Muscle layer of duodenum (tissue), 2 donors: ENCODE measurements around the gene AFAP1.

Experiments
- H3K27ac ChIP-seq: one replicate; pipeline ENCODE4 v1.7.0; 2013; ENCODE audit warnings: mild to moderate bottlenecking, low read length
- H3K27me3 ChIP-seq: one replicate; pipeline ENCODE4 v1.7.0; 2013; ENCODE audit warnings: low read depth, mild to moderate bottlenecking, control low read depth, low read length
- H3K36me3 ChIP-seq, 2 donors: one replicate each; pipeline ENCODE4 v1.7.0; 2013; ENCODE audit warnings: low read length in 2 of 2, control low read depth in 1 of 2, mild to moderate bottlenecking in 1 of 2; ENCODE audit not compliant: insufficient read depth in 2 of 2, control insufficient read depth in 1 of 2
- H3K4me1 ChIP-seq, 2 donors: one replicate each; pipeline ENCODE4 v1.7.0; 2013; ENCODE audit warnings: low read length in 2 of 2, mild to moderate bottlenecking in 2 of 2, control low read depth in 1 of 2, moderate library complexity in 1 of 2; ENCODE audit not compliant: insufficient read depth in 2 of 2, control insufficient read depth in 1 of 2
- H3K4me3 ChIP-seq, 2 donors: one replicate each; pipeline ENCODE4 v1.7.0; 2013; ENCODE audit warnings: low read length in 2 of 2, low read depth in 1 of 2, mild to moderate bottlenecking in 1 of 2
- H3K9me3 ChIP-seq, 2 donors: one replicate each; pipeline ENCODE4 v1.7.0; 2013; ENCODE audit warnings: low read length in 2 of 2, control low read depth in 1 of 2, mild to moderate bottlenecking in 1 of 2; ENCODE audit not compliant: control insufficient read depth in 1 of 2
- donor health status: healthy.

Gene AFAP1

GRCh38 chr4:7857238-7857701 lies 82.4 kb downstream of the AFAP1 start:
- no peaks in the 10 kb centered on the region for H3K27me3 ChIP-seq
- peaks cover 12 to 32% of the 10 kb centered on the region in 2 donors for H3K4me1 ChIP-seq
- peaks cover 0 to 13% of the 10 kb centered on the region in 2 donors for H3K36me3 ChIP-seq
- H3K4me3 ChIP-seq: no peak overlapping the region
- peak overlapping the region; percentile 26 for H3K27ac ChIP-seq
- no peaks in the 10 kb centered on the region for H3K9me3 ChIP-seq

DNA sequence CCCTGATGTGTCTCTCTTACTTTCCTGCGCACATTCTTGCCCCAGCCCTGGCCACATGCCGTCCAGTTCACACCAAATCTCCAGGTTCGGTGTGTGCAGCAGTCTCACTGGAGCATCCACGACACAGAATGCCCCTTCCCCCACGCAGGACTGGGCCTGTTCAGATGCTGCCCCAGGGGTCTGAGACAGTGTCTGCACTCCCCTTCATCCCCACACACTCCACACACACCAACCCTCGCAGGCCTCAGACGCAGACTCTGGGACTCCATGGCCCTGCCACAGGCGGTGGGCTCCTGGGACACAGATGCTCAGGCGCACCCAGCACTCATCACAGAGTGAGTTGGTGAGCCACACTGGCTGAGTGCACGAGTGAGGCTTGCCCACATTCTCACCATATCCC lies 83.9 kb downstream of the AFAP1 start:
- Histone ChIP-seq H3K36me3 (peaks cover 0 to 18% of the 10 kb centered on the region in 2 donors), H3K27me3 (no peaks in the 10 kb centered on the region), H3K4me3 (no peak overlapping the region), H3K27ac (peak overlapping the region; percentile 27), H3K9me3 (no peaks in the 10 kb centered on the region), H3K4me1 (peaks cover 12 to 20% of the 10 kb centered on the region in 2 donors)

DNA sequence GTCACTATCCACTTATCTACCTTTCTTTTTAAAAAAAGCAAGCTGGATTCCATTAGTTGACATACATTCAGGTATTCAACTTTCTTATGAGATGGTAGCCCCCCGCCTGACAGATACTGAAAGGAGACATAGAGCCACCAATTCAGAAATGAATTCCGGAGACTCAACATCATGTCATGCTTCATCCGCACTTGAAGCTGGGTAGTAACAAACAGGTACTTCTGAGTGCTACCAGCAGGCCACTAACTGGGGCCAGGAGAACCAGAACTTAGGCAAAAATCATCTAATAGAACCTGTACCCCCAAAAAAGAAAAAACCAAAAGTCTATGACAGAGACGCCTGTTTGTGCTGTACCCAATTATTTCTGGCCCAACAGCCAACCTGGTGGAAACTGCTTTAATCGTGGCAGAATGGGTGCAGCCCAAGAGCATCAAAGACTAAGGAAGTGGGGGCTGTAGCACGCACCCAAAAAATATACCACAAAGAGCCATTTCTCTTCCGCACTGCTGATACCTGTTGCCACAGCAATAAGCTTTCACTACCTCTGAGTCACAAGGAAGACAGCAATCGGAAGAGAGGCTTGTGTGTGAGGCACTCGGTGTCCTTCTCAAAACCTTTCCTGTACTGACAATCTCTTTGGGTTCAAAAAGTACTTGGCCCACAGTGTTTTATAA lies 84.8 kb downstream of the AFAP1 start:
- Histone ChIP-seq H3K36me3 (peaks cover 6 to 18% of the 10 kb centered on the region in 2 donors), H3K27me3 (no peaks in the 10 kb centered on the region), H3K9me3 (no peaks in the 10 kb centered on the region), H3K27ac (peak overlapping the region; percentile 27), H3K4me3 (no peak overlapping the region), H3K4me1 (peaks cover 12 to 18% of the 10 kb centered on the region in 2 donors)

GRCh38 chr4:7854216-7854615 lies 85.4 kb downstream of the AFAP1 start:
- no peak overlapping the region for H3K27ac ChIP-seq
- peaks cover 12 to 22% of the 10 kb centered on the region in 2 donors for H3K4me1 ChIP-seq

GRCh38 chr4:7853271-7853670 lies 86.4 kb downstream of the AFAP1 start:
- peaks cover 6 to 18% of the 10 kb centered on the region in 2 donors for H3K36me3 ChIP-seq
- no peak overlapping the region for H3K27ac ChIP-seq
- peaks cover 6 to 26% of the 10 kb centered on the region in 2 donors for H3K4me1 ChIP-seq

More at GRCh38 chr4:7854216-7854615, 85.4 kb downstream of the AFAP1 start:
- Histone ChIP-seq H3K4me3 (no peak overlapping the region), H3K9me3 (no peaks in the 10 kb centered on the region), H3K27me3 (no peaks in the 10 kb centered on the region), H3K36me3 (peaks cover 6 to 18% of the 10 kb centered on the region in 2 donors)

DNA sequence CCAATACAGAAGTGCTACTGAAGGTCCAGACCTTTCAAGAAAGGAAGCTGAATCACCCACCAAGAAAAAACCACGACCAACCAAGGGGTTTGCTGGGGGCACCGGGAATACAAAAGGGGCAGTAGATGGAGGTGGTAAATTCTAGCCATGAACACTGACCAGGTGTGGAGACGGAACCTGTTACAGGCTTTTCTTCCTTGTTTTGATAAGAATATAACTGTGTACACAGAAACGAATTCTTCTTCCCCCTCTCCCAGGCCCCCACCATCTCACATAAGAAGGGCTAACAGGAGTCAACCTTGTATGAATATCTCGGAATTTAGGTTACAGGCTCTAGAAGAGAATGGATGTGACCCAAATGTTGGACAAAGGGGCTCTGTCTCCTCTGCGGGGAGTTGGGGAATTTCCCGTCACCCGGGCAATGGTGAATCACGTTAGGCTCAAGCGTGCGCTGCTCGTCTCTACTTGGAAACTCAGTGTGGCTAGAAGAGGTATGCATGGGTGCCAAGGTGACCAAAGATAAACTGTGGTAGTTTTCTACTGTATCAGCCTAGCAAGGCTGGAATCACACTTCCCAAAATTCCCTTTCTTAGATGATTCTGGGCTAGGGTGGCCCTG lies 87.0 kb downstream of the AFAP1 start:
- no peak overlapping the region for H3K4me3 ChIP-seq
- H3K9me3 ChIP-seq: no peaks in the 10 kb centered on the region
- peaks cover 6 to 18% of the 10 kb centered on the region in 2 donors for H3K36me3 ChIP-seq
- H3K4me1 ChIP-seq: peaks cover 5 to 21% of the 10 kb centered on the region in 2 donors
- H3K27me3 ChIP-seq: no peaks in the 10 kb centered on the region
- H3K27ac ChIP-seq: peak overlapping the region; percentile 27

More at GRCh38 chr4:7853271-7853670, 86.4 kb downstream of the AFAP1 start:
- H3K4me3 ChIP-seq: no peak overlapping the region
- no peaks in the 10 kb centered on the region for H3K27me3 ChIP-seq
- H3K9me3 ChIP-seq: no peaks in the 10 kb centered on the region

DNA sequence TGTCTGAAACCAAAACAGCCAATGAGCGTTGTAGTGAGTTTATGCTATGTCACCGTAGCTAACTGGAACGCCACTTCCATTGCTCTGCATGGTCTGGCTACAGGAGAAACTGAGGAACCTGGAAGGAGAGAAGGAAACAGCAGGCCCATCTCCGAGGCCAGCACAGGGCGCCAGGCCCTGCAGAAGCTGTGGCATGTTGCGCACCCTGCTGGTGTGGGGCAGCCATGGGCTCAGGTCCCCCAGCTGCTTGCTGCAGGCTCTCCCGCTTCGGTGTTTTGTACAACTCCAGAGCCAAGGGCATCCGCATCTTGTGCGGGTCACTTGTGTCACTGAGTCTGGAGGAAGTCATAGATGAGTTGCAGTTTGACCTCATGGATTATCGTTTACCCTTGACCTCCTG lies 89.2 kb downstream of the AFAP1 start:
- Histone ChIP-seq H3K27me3 (no peaks in the 10 kb centered on the region), H3K27ac (no peak overlapping the region), H3K4me3 (no peak overlapping the region), H3K4me1 (peaks cover 0 to 12% of the 10 kb centered on the region in 2 donors), H3K36me3 (peaks cover 6 to 18% of the 10 kb centered on the region in 2 donors), H3K9me3 (no peaks in the 10 kb centered on the region)

- Histone ChIP-seq H3K9me3 (no peaks in the 10 kb centered on the region), H3K27me3 (no peaks in the 10 kb centered on the region), H3K27ac (no peak overlapping the region), H3K36me3 (peaks cover 5 to 6% of the 10 kb centered on the region in 2 donors), H3K4me3 (no peak overlapping the region), H3K4me1 (peaks cover 9 to 36% of the 10 kb centered on the region in 2 donors)
Observed at GRCh38 chr4:7847206-7847605, 92.5 kb downstream of the AFAP1 start.

- H3K27me3 ChIP-seq: no peaks in the 10 kb centered on the region
- no peaks in the 10 kb centered on the region for H3K9me3 ChIP-seq
- no peak overlapping the region for H3K4me3 ChIP-seq
- H3K36me3 ChIP-seq: peaks cover 0 to 6% of the 10 kb centered on the region in 2 donors
- H3K27ac ChIP-seq: no peak overlapping the region
- H3K4me1 ChIP-seq: peaks cover 9 to 36% of the 10 kb centered on the region in 2 donors
Observed at GRCh38 chr4:7845493-7846128, 94.0 kb downstream of the AFAP1 start.

DNA sequence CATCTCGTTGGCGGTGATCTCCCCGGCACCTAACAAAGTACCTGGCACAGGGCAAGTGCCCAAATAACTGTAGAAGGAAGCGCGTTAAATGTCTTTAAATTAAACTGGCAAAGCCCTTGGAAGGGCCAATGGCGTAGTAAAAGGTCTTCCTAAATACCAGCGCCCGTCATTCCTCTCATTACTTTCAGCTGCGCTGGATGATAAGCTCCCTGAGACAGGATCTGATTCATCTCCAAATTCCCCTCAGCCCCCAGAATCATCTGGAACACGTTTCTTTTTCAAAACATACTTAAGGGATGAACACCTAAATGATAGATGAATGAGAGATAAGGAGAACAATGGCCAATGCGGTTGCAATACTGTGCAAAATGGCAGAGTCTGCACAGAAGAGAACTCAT lies 95.1 kb downstream of the AFAP1 start:
- Histone ChIP-seq H3K9me3 (no peaks in the 10 kb centered on the region), H3K4me3 (no peak overlapping the region), H3K27me3 (no peaks in the 10 kb centered on the region), H3K27ac (peak overlapping the region; percentile 91), H3K36me3 (no peaks in the 10 kb centered on the region), H3K4me1 (peaks cover 9 to 36% of the 10 kb centered on the region in 2 donors)

DNA sequence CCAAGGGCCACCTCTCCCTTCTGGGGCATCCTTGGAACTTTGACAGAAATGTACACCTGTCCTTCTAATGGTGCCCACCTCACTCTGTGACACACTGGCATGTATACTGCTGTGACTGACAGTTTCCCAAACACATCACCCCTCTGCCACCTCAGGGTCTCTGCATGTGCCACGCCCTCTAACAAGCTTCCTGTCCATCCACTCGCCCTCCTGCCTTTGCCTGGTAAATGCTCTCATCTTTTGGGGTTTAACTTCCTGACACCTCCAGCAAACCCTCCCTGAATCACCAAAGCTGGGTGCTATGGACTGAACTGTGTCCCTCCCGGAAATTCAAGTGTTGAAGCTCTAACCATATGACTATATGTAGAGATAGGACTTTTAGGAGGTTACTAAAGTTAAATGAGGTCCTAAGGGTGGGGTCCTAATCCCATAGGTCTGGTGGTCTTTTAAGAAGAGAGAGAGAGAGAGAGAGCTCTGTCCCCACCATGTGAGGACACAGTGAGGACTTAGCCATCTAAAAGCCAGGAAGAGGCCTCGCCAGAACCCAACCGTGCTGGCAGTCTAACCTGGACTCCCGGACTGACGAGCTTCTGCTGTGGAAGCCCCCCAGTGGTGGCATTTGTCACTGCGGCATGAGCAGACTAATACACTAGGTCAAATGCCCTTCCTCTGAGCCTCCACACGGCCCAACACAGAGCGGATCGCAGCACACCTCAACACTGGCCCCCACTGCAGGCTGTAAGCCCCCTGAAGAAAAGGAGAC lies 95.6 kb downstream of the AFAP1 start:
- H3K9me3 ChIP-seq: no peaks in the 10 kb centered on the region
- H3K36me3 ChIP-seq: no peaks in the 10 kb centered on the region
- peak overlapping the region; percentile 91 for H3K27ac ChIP-seq
- peaks cover 9 to 31% of the 10 kb centered on the region in 2 donors for H3K4me1 ChIP-seq
- H3K27me3 ChIP-seq: no peaks in the 10 kb centered on the region
- peak overlapping the region in 1 of 2 donors; percentile 34 for H3K4me3 ChIP-seq
